Epithelial cell of proximal tubule (primary cell): Measurements from ENCODE around the gene PPP1R12A. TPM values are rescaled to one million over a fixed set of nuclear protein-coding genes. Genes with fewer than 3 reads are reported as not detected.
"Not testable (repeated sequence)": the region's sequence is repeated elsewhere in the genome, so short reads cannot be mapped to it uniquely, and the experiment has no call there.

Experiments used
- DNase-seq: peaks from one replicate; pipeline ENCODE4 v3.0.0-alpha.2; 2011; ENCODE audit warnings: low read depth
- H3K4me3 ChIP-seq: 2 replicates; pipeline ENCODE4 v1.5.1; 2011; ENCODE audit warnings: low read depth, mild to moderate bottlenecking, low read length
- total RNA-seq: library from RNA; depleted of rRNA; stranded (reverse); fragments of >200 nt; gene quantifications from 2 replicates; pipeline ENCODE4 v1.2.3, GENCODE V29; 2015
- TF ChIP-seq, protein P1 (sequence below): conservative IDR thresholded peaks from 2 replicates; pipeline ENCODE4 v1.5.1; 2012; ENCODE audit warnings: low read depth, mild to moderate bottlenecking, low read length

The PPP1R12A gene
- total RNA-seq, 1 donor from 2014 or later = 66.0 TPM

- no peak for DNase-seq
- no peak overlapping the region for H3K4me3 ChIP-seq
- TF ChIP-seq, protein P1, sequence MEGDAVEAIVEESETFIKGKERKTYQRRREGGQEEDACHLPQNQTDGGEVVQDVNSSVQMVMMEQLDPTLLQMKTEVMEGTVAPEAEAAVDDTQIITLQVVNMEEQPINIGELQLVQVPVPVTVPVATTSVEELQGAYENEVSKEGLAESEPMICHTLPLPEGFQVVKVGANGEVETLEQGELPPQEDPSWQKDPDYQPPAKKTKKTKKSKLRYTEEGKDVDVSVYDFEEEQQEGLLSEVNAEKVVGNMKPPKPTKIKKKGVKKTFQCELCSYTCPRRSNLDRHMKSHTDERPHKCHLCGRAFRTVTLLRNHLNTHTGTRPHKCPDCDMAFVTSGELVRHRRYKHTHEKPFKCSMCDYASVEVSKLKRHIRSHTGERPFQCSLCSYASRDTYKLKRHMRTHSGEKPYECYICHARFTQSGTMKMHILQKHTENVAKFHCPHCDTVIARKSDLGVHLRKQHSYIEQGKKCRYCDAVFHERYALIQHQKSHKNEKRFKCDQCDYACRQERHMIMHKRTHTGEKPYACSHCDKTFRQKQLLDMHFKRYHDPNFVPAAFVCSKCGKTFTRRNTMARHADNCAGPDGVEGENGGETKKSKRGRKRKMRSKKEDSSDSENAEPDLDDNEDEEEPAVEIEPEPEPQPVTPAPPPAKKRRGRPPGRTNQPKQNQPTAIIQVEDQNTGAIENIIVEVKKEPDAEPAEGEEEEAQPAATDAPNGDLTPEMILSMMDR = no peak
These were observed 14.2 kb upstream of the PPP1R12A start for GRCh38 chr12:79949098-79949497.

GRCh38 chr12:79945433-79945832, 10.5 kb upstream of the PPP1R12A start:
- H3K4me3 ChIP-seq = no peak overlapping the region
- no peak for DNase-seq
- TF ChIP-seq, protein P1 = no peak

DNA sequence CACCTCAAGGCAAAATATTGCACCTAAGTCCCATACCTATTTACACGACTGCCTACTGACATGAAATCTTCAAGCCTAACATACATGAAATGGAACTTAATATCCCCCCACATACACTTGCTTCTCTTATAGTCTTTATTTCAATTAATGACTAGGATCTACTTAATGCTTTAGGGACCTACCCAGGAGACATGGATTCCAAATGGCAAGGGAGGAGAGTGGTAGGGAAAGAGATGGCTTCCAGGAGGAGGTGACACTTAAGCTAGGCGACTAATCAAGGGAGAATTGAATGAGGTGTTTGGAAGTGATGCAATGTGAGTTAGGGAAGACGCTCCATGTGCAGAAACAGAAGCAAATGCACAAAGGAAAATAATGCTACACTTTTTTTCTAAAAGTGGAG, 9.7 kb upstream of the PPP1R12A start:
- DNase-seq = no peak
- TF ChIP-seq, protein P1 = no peak
- H3K4me3 ChIP-seq = no peak overlapping the region

GRCh38 chr12:79942846-79943245, 7.9 kb upstream of the PPP1R12A start:
- H3K4me3 ChIP-seq, DNase-seq: not testable (repeated sequence)

GRCh38 chr12:79939728-79940310, 4.9 kb upstream of the PPP1R12A start:
- no peak overlapping the region for H3K4me3 ChIP-seq
- TF ChIP-seq, protein P1 = no peak
- no peak for DNase-seq

- H3K4me3 ChIP-seq = no peak overlapping the region
- no peak for DNase-seq
- TF ChIP-seq, protein P1 = no peak
These were observed 3.9 kb upstream of the PPP1R12A start for GRCh38 chr12:79938843-79939242.

DNA sequence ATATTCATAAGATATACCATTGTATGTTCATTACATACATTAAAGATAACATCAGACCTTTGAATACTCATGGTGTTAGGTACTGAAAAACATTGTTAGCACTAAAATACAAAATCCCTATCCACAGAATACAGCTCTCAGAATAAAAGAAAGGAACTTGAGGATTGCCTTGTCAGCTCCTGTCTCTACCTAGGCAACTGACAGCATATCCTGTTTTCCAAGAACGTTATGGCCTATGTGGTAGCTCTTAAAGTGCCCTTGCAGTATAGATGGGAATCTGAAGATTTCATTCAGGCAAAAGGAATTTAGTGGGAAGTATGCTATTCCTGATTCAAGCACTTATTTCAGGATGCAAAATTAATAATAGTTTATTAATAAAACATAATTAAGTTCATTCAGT, 1.8 kb upstream of the PPP1R12A start:
- peak overlapping the region; percentile 88 for H3K4me3 ChIP-seq
- TF ChIP-seq, protein P1 = no peak
- DNase-seq = no peak
